PFSK-1 (cell line): Measurements from ENCODE around the gene SEZ6L2.

Experiments used
- FOXP2 ChIP-seq: optimal IDR thresholded peaks from 2 replicates; pipeline ENCODE3; 2011; ENCODE audit warnings: borderline replicate concordance, control low read depth, inconsistent platforms; ENCODE audit not compliant: insufficient read depth; ENCODE audit errors: extremely low read length, extremely low read depth
- POLR2AphosphoS5 ChIP-seq: IDR thresholded peaks from 2 replicates; pipeline ENCODE4 v1.6.1; 2012; ENCODE audit warnings: low read depth, mild to moderate bottlenecking, control low read depth, low read length, moderate library complexity
- SIN3A ChIP-seq: IDR thresholded peaks from 2 replicates; pipeline ENCODE4 v1.6.1; 2012; ENCODE audit warnings: mild to moderate bottlenecking, low read length, moderate library complexity, borderline replicate concordance; ENCODE audit not compliant: insufficient read depth
- TAF1 ChIP-seq: IDR thresholded peaks from 2 replicates; pipeline ENCODE4 v1.6.1; 2012; ENCODE audit warnings: low read length, control low read depth, borderline replicate concordance; ENCODE audit not compliant: insufficient read depth
- TF ChIP-seq, protein P1 (sequence below), 2 experiments: IDR thresholded peaks; 2 replicates each; pipeline versions ENCODE4 v1.6.1 to v1.8.0; 2011 to 2012; ENCODE audit warnings: low read depth in 2 of 2, low read length in 2 of 2, control low read depth in 1 of 2, inconsistent platforms in 1 of 2, mild to moderate bottlenecking in 1 of 2, moderate library complexity in 1 of 2; ENCODE audit not compliant: insufficient read depth in 1 of 2

Gene SEZ6L2

GRCh38 chr16:29864205-29864604 is 35.1 kb downstream of the SEZ6L2 start:
- no peak for TF ChIP-seq TAF1
- TF ChIP-seq SIN3A, result no peak
- no peak for TF ChIP-seq FOXP2
- no peak for TF ChIP-seq POLR2AphosphoS5
- TF ChIP-seq, protein P1, sequence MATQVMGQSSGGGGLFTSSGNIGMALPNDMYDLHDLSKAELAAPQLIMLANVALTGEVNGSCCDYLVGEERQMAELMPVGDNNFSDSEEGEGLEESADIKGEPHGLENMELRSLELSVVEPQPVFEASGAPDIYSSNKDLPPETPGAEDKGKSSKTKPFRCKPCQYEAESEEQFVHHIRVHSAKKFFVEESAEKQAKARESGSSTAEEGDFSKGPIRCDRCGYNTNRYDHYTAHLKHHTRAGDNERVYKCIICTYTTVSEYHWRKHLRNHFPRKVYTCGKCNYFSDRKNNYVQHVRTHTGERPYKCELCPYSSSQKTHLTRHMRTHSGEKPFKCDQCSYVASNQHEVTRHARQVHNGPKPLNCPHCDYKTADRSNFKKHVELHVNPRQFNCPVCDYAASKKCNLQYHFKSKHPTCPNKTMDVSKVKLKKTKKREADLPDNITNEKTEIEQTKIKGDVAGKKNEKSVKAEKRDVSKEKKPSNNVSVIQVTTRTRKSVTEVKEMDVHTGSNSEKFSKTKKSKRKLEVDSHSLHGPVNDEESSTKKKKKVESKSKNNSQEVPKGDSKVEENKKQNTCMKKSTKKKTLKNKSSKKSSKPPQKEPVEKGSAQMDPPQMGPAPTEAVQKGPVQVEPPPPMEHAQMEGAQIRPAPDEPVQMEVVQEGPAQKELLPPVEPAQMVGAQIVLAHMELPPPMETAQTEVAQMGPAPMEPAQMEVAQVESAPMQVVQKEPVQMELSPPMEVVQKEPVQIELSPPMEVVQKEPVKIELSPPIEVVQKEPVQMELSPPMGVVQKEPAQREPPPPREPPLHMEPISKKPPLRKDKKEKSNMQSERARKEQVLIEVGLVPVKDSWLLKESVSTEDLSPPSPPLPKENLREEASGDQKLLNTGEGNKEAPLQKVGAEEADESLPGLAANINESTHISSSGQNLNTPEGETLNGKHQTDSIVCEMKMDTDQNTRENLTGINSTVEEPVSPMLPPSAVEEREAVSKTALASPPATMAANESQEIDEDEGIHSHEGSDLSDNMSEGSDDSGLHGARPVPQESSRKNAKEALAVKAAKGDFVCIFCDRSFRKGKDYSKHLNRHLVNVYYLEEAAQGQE (IDR thresholded peaks at IDR 0.05; ENCODE audit: insufficient read depth in 1 of 2, low read depth in 2 of 2, low read length in 2 of 2), result no peak

- no peak for TF ChIP-seq POLR2AphosphoS5
- no peak for TF ChIP-seq FOXP2
- TF ChIP-seq, protein P1 (IDR thresholded peaks at IDR 0.05; ENCODE audit: insufficient read depth in 1 of 2, low read depth in 2 of 2, low read length in 2 of 2), result no peak
- TF ChIP-seq SIN3A, result no peak
- no peak for TF ChIP-seq TAF1
Measured at GRCh38 chr16:29863669-29863984, 35.7 kb downstream of the SEZ6L2 start.

- TF ChIP-seq, protein P1 (IDR thresholded peaks at IDR 0.05; ENCODE audit: insufficient read depth in 1 of 2, low read depth in 2 of 2, low read length in 2 of 2), result no peak
- TF ChIP-seq SIN3A (peak; percentile 93; the same call in 1 of the 2 replicates), TAF1 (0 out of 2 replicates have a peak, but pooled peaks have one; percentile 55), FOXP2 (peak; percentile 64), POLR2AphosphoS5 (peak; percentile 54)
Measured at GRCh38 chr16:29862884-29863668, 36.3 kb downstream of the SEZ6L2 start, which contains the start of gene CDIPT. Gene CDIPT (minus strand): TSS chr16:29863226. CDS start chr16:29862857, 369 bp downstream.

- no peak for TF ChIP-seq FOXP2
Measured at GRCh38 chr16:29862383-29862883, 36.9 kb downstream of the SEZ6L2 start.

- TF ChIP-seq SIN3A (no peak), FOXP2 (no peak)
- TF ChIP-seq, protein P1 (IDR thresholded peaks at IDR 0.05; ENCODE audit: insufficient read depth in 1 of 2, low read depth in 2 of 2, low read length in 2 of 2), result no peak
Measured at GRCh38 chr16:29860218-29860617, 39.1 kb downstream of the SEZ6L2 start.
